CD14-positive monocyte (primary cell): ENCODE results near the gene AHNAK2. TPM values are rescaled to one million over a fixed set of nuclear protein-coding genes. Genes with fewer than 3 reads are reported as not detected.

Experiments
- DNase-seq, 3 donors: peaks; one replicate each; pipeline ENCODE4 v3.0.0-alpha.2; 2011 to 2022
- H2AFZ ChIP-seq: 2 replicates; pipeline ENCODE4 v1.6.0; 2012; ENCODE audit warnings: mild to moderate bottlenecking, low read depth, low read length, inconsistent platforms; ENCODE audit not compliant: insufficient read depth, poor library complexity, severe bottlenecking
- H3K27ac ChIP-seq, 2 donors: 1 replicate in 1 of 2; 2 replicates in 1 of 2; pipeline ENCODE4 v1.5.1; 2012 to 2013; ENCODE audit warnings: low read length in 2 of 2, control low read depth in 1 of 2, inconsistent platforms in 1 of 2, low read depth in 1 of 2, mild to moderate bottlenecking in 1 of 2
- H3K27me3 ChIP-seq, 2 donors: one replicate each; pipeline versions ENCODE4 v1.6.0 to v1.6.1; 2011 to 2013; ENCODE audit warnings: low read length in 2 of 2; ENCODE audit not compliant: control insufficient read depth in 2 of 2, insufficient read depth in 2 of 2
- H3K36me3 ChIP-seq, 2 donors: replicated peaks in 1 of 2; 1 replicate in 1 of 2; 2 replicates in 1 of 2; pipeline versions ENCODE4 v1.5.1 to v1.6.1; 2012 to 2013; ENCODE audit warnings: low read length in 2 of 2, control low read depth in 1 of 2, inconsistent platforms in 1 of 2, mild to moderate bottlenecking in 1 of 2; ENCODE audit not compliant: insufficient read depth in 2 of 2, control insufficient read depth in 1 of 2
- H3K4me1 ChIP-seq, 2 donors: 1 replicate in 1 of 2; 2 replicates in 1 of 2; pipeline versions ENCODE4 v1.5.1 to v1.6.1; 2012 to 2013; ENCODE audit warnings: low read length in 2 of 2, control low read depth in 1 of 2, inconsistent platforms in 1 of 2, mild to moderate bottlenecking in 1 of 2, moderate library complexity in 1 of 2; ENCODE audit not compliant: insufficient read depth in 2 of 2, control insufficient read depth in 1 of 2
- H3K4me2 ChIP-seq: replicated peaks from 2 replicates; pipeline ENCODE3; 2012; ENCODE audit warnings: low read length, moderate library complexity, mild to moderate bottlenecking; ENCODE audit not compliant: poor library complexity, severe bottlenecking; ENCODE audit errors: extremely low read depth
- H3K4me3 ChIP-seq, 3 experiments: fragments of 200-600 bp in 1 of 3; sonication (generic) in 1 of 3; replicated peaks in 1 of 3; 1 replicate in 2 of 3; 2 replicates in 1 of 3; pipeline ENCODE4 v1.5.1; 2011 to 2013; ENCODE audit warnings: low read length in 3 of 3, mild to moderate bottlenecking in 3 of 3, control low read depth in 2 of 3, low read depth in 2 of 3, inconsistent platforms in 1 of 3, moderate library complexity in 1 of 3
- H3K79me2 ChIP-seq: 2 replicates; pipeline ENCODE4 v1.6.0; 2012; ENCODE audit warnings: mild to moderate bottlenecking, control low read depth, inconsistent platforms, low read length, moderate library complexity; ENCODE audit not compliant: insufficient read depth
- H3K9ac ChIP-seq: 2 replicates; pipeline ENCODE4 v1.6.0; 2017; ENCODE audit warnings: low read length, mild to moderate bottlenecking; ENCODE audit not compliant: insufficient read depth, poor library complexity, severe bottlenecking
- H3K9me3 ChIP-seq, 2 donors: replicated peaks in 1 of 2; 1 replicate in 1 of 2; 2 replicates in 1 of 2; pipeline versions ENCODE4 v1.5.1 to v1.6.1; 2012 to 2013; ENCODE audit warnings: low read length in 2 of 2, control low read depth in 1 of 2; ENCODE audit not compliant: control insufficient read depth in 1 of 2, insufficient read depth in 1 of 2
- H4K20me1 ChIP-seq: 2 replicates; pipeline ENCODE4 v1.6.0; 2012; ENCODE audit warnings: mild to moderate bottlenecking, low read length, control low read depth, moderate library complexity; ENCODE audit not compliant: insufficient read depth
- H3K27ac Mint-ChIP-seq, 7 donors: one replicate each; pipeline ENCODE4 v1.8.0; 2020; ENCODE audit warnings: mild to moderate bottlenecking in 7 of 7, mixed read lengths in 7 of 7, moderate library complexity in 6 of 7, inconsistent platforms in 2 of 7
- H3K27me3 Mint-ChIP-seq, 3 donors: one replicate each; pipeline ENCODE4 v1.8.0; 2021 to 2022; ENCODE audit warnings: low read depth in 3 of 3, mild to moderate bottlenecking in 3 of 3, mixed read lengths in 3 of 3, moderate library complexity in 3 of 3, inconsistent platforms in 1 of 3
- H3K36me3 Mint-ChIP-seq, 2 donors: one replicate each; pipeline ENCODE4 v1.8.0; 2020; ENCODE audit warnings: mixed read lengths in 2 of 2, inconsistent platforms in 1 of 2, mild to moderate bottlenecking in 1 of 2
- H3K4me1 Mint-ChIP-seq: one replicate; pipeline ENCODE4 v1.8.0; 2020; ENCODE audit warnings: mild to moderate bottlenecking, mixed read lengths
- H3K4me3 Mint-ChIP-seq, 2 donors: one replicate each; pipeline ENCODE4 v1.8.0; 2020; ENCODE audit warnings: mild to moderate bottlenecking in 2 of 2, mixed read lengths in 2 of 2, moderate library complexity in 1 of 2
- H3K9me3 Mint-ChIP-seq, 7 donors: one replicate each; pipeline ENCODE4 v1.8.0; 2020 to 2022; ENCODE audit warnings: mixed read lengths in 7 of 7, mild to moderate bottlenecking in 6 of 7, moderate library complexity in 6 of 7, inconsistent platforms in 2 of 7
- WGBS: methylation state at CpG from one replicate; pipeline ENCODE4 v1.1.5; 2013; ENCODE audit warnings: missing lambda C conversion rate; ENCODE audit not compliant: insufficient coverage; 5-methylcytosine and 5-hydroxymethylcytosine counted together
- intact Hi-C, 2 donors: fragments of 100-400 bp; cut with micrococcal nuclease; formaldehyde crosslinking; loops; one replicate each; pipeline versions ENCODE4 v1.15.0 to v1.15.1; 2023
- polyA plus RNA-seq, 3 donors: library from polyadenylated mRNA; depleted of rRNA in 1 of 3; unstranded in 2 of 3; stranded (reverse) in 1 of 3; fragments of 300-500 nt in 2 of 3; fragments of >200 nt in 1 of 3; fragmentation: Illumina TruSeq in 2 of 3; gene quantifications; 1 replicate in 2 of 3; 2 replicates in 1 of 3; pipeline ENCODE4 v1.2.3, GENCODE V29; 2012 to 2021
- TF ChIP-seq, protein P1 (sequence below): fragments of 200-600 bp; IDR thresholded peaks from one replicate; pipeline ENCODE4 v1.8.0; 2022; ENCODE audit warnings: antibody characterized with exemption, mild to moderate bottlenecking

The AHNAK2 gene
- polyA plus RNA-seq, 3 donors = 0.01 TPM; not detected in 2

- H3K9me3 ChIP-seq = peaks cover 0 to under 1% of the 10 kb centered on the region in 2 donors
- H3K27me3 Mint-ChIP-seq = peaks cover 15 to 23% (median 16%) of the 10 kb centered on the region in 3 donors
These were observed 60.2 kb downstream of the AHNAK2 start for GRCh38 chr14:104917993-104918392.

DNA sequence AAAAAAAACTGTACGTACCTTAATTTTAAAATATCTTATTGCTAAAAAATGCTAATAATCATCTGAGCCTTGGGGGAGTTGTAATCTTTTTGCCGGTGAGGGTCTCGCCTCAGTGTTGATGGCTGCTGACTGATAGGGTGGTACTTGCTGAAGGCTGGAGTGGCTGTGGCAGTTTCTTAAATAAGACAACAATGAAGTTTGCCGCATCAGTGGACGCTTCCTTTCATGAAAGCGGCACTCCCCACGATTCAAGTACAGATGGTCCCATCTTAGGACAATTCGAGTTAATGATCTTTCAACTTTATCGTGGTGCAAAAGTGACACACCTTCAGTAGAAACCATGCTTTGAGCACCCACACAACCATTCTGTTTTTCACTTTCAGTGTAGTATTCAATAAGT lies 61.1 kb downstream of the AHNAK2 start:
- TF ChIP-seq, protein P1, sequence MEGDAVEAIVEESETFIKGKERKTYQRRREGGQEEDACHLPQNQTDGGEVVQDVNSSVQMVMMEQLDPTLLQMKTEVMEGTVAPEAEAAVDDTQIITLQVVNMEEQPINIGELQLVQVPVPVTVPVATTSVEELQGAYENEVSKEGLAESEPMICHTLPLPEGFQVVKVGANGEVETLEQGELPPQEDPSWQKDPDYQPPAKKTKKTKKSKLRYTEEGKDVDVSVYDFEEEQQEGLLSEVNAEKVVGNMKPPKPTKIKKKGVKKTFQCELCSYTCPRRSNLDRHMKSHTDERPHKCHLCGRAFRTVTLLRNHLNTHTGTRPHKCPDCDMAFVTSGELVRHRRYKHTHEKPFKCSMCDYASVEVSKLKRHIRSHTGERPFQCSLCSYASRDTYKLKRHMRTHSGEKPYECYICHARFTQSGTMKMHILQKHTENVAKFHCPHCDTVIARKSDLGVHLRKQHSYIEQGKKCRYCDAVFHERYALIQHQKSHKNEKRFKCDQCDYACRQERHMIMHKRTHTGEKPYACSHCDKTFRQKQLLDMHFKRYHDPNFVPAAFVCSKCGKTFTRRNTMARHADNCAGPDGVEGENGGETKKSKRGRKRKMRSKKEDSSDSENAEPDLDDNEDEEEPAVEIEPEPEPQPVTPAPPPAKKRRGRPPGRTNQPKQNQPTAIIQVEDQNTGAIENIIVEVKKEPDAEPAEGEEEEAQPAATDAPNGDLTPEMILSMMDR = no peak
- Mint-ChIP-seq H3K36me3 (no peaks in the 10 kb centered on the region), H3K27ac (no peak overlapping the region), H3K27me3 (peaks cover 15 to 23% (median 16%) of the 10 kb centered on the region in 3 donors), H3K4me3 (peak overlapping the region in 1 of 2 donors; percentile 41), H3K9me3 (peaks cover under 1 to 12% (median 5%) of the 10 kb centered on the region in 7 donors), H3K4me1 (no peaks in the 10 kb centered on the region)
- peaks cover 0 to 4% of the 10 kb centered on the region in 2 donors for H3K27me3 ChIP-seq
- H3K4me1 ChIP-seq = no peaks in the 10 kb centered on the region
- no peak overlapping the region for H3K4me2 ChIP-seq
- H3K79me2 ChIP-seq = no peaks in the 10 kb centered on the region
- intact Hi-C loops = no loop called here
- H3K27ac ChIP-seq = no peak overlapping the region
- no peak overlapping the region for H3K4me3 ChIP-seq
- 95% methylated on average over 7 of the region's 9 CpGs for WGBS
- H2AFZ ChIP-seq = no peak overlapping the region
- H3K9ac ChIP-seq = no peak overlapping the region
- no peaks in the 10 kb centered on the region for H4K20me1 ChIP-seq
- DNase-seq = no peak
- no peaks in the 10 kb centered on the region for H3K36me3 ChIP-seq
- H3K9me3 ChIP-seq = peaks cover 3 to 8% of the 10 kb centered on the region in 2 donors

More at GRCh38 chr14:104917993-104918392, 60.2 kb downstream of the AHNAK2 start:
- Mint-ChIP-seq H3K9me3 (peaks cover 0 to 7% (median 2%) of the 10 kb centered on the region in 7 donors), H3K36me3 (no peaks in the 10 kb centered on the region), H3K27ac (no peak overlapping the region), H3K4me3 (no peak overlapping the region), H3K4me1 (no peaks in the 10 kb centered on the region)
- intact Hi-C loops = no loop called here
- Histone ChIP-seq H3K4me3 (no peak overlapping the region), H4K20me1 (no peaks in the 10 kb centered on the region), H3K27ac (no peak overlapping the region), H3K4me2 (no peak overlapping the region), H2AFZ (no peak overlapping the region), H3K36me3 (no peaks in the 10 kb centered on the region), H3K79me2 (no peaks in the 10 kb centered on the region), H3K9ac (no peak overlapping the region), H3K4me1 (no peaks in the 10 kb centered on the region), H3K27me3 (peaks cover 0 to 4% of the 10 kb centered on the region in 2 donors)
- 89% methylated on average over 3 of the region's 4 CpGs for WGBS
- TF ChIP-seq, protein P1 = no peak
- DNase-seq = no peak
